Suprapubic skin (tissue), 4 donors: ENCODE measurements around the gene OR2A5. TPM values are rescaled to one million over a fixed set of nuclear protein-coding genes. Genes with fewer than 3 reads are reported as not detected.

ENCODE experiments used
- DNase-seq, 2 donors: peaks; one replicate each; pipeline ENCODE4 v3.0.0-alpha.2; 2019; ENCODE audit warnings: low spot score in 2 of 2
- H3K27ac ChIP-seq: fragments of 200-600 bp; sonication (generic); one replicate; pipeline ENCODE4 v1.5.1; 2019
- H3K27me3 ChIP-seq: fragments of 200-600 bp; sonication (generic); one replicate; pipeline ENCODE4 v1.5.1; 2019
- H3K36me3 ChIP-seq: fragments of 200-600 bp; sonication (generic); one replicate; pipeline ENCODE4 v1.5.1; 2019
- H3K4me1 ChIP-seq: fragments of 200-600 bp; sonication (generic); one replicate; pipeline ENCODE4 v1.5.1; 2019
- H3K4me3 ChIP-seq: fragments of 200-600 bp; sonication (generic); one replicate; pipeline ENCODE4 v1.5.1; 2019; ENCODE audit warnings: mild to moderate bottlenecking
- H3K9me3 ChIP-seq: fragments of 200-600 bp; sonication (generic); one replicate; pipeline ENCODE4 v1.5.1; 2019
- EP300 ChIP-seq: sonication (generic); formaldehyde crosslinking; IDR thresholded peaks from one replicate; pipeline ENCODE4 v1.6.1; 2017; ENCODE audit warnings: antibody characterized with exemption
- POLR2A ChIP-seq, 2 donors: fragments of 450-650 bp; IDR thresholded peaks; one replicate each; pipeline ENCODE4 v1.6.1; 2017; ENCODE audit warnings: antibody characterized with exemption in 2 of 2, mild to moderate bottlenecking in 2 of 2, moderate library complexity in 2 of 2
- POLR2AphosphoS5 ChIP-seq, 3 donors: sonication (generic); formaldehyde crosslinking; IDR thresholded peaks; one replicate each; pipeline ENCODE4 v1.6.1; 2017; ENCODE audit warnings: antibody characterized with exemption in 3 of 3
- WGBS: methylation state at CpG from one replicate; pipeline ENCODE4 v1.1.5; 2018; 5-methylcytosine and 5-hydroxymethylcytosine counted together
- total RNA-seq, 4 donors: library from RNA; depleted of rRNA; stranded (reverse); fragments of >200 nt; gene quantifications; one replicate each; pipeline ENCODE4 v1.1.0, GENCODE V29; 2016
- TF ChIP-seq, protein P1 (sequence below), 2 donors: fragments of 200-600 bp in 1 of 2; fragments of 450-650 bp in 1 of 2; sonication (generic) in 1 of 2; IDR thresholded peaks; one replicate each; pipeline ENCODE4 v1.5.1; 2016 to 2019; ENCODE audit warnings: antibody characterized with exemption in 2 of 2, mild to moderate bottlenecking in 1 of 2, moderate library complexity in 1 of 2

OR2A5 gene
- total RNA-seq, 4 donors from 2014 or later, result not detected

DNA sequence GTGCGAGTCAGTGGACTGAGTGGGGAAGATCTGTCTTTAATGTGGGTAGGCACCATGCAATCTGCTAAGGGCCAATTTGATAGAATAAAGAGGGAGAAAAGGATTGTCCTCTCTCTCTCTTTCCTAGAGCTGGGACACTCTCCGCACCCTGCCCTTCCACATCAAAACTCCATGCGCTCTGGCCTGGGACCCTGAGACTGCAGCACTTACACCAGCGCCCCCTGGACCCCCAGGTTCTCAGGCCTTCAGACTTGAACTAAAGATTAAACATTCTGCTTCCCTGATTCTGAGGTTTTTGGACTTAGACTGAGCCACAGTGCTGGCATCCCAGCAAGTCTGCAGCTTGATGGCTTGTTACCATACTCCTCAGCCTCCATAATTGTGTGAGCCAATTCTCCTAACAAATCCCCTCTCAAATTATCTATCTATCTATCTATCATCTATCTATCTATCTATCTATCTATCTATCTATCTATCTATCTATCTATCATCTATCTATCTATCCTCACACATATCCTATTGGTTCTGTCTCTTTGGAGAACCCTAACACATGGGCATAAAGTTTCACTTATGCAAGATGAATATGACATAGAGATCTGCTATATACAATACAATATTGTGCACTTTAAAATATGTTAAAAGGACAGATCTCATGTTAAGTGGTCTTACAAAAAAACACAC, 22.4 kb upstream of the OR2A5 start:
- Histone ChIP-seq H3K36me3 (no peaks in the 10 kb centered on the region), H3K27me3 (no peaks in the 10 kb centered on the region), H3K27ac (no peak overlapping the region), H3K9me3 (no peaks in the 10 kb centered on the region), H3K4me3 (no peak overlapping the region), H3K4me1 (no peaks in the 10 kb centered on the region)
- TF ChIP-seq, protein P1, sequence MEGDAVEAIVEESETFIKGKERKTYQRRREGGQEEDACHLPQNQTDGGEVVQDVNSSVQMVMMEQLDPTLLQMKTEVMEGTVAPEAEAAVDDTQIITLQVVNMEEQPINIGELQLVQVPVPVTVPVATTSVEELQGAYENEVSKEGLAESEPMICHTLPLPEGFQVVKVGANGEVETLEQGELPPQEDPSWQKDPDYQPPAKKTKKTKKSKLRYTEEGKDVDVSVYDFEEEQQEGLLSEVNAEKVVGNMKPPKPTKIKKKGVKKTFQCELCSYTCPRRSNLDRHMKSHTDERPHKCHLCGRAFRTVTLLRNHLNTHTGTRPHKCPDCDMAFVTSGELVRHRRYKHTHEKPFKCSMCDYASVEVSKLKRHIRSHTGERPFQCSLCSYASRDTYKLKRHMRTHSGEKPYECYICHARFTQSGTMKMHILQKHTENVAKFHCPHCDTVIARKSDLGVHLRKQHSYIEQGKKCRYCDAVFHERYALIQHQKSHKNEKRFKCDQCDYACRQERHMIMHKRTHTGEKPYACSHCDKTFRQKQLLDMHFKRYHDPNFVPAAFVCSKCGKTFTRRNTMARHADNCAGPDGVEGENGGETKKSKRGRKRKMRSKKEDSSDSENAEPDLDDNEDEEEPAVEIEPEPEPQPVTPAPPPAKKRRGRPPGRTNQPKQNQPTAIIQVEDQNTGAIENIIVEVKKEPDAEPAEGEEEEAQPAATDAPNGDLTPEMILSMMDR (IDR thresholded peaks at IDR 0.05), result no peak
- TF ChIP-seq EP300 (no peak), POLR2A (IDR thresholded peaks at IDR 0.05) (no peak), POLR2AphosphoS5 (IDR thresholded peaks at IDR 0.05) (no peak)
- no peak for DNase-seq
- 50% methylated on average over 4 of the region's 4 CpGs for WGBS

DNA sequence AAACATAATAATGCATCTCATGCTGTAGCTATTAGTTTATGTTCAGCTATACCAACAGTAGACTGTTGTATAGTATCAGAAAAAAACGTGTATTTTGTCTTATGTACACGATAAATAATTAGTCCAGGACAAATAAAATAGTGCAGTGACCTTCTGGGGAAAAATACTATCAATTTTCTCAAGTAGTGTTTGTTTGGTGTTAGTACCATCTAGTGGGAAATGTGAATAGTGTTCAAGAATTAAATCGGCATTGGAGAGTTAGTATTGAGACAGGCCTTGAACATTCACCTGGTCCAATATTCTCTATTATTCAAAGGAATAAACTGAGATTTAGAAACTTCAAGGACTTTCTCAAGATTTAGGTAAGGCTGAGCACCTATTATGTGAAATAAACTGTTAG, 21.7 kb upstream of the OR2A5 start:
- no peak for DNase-seq
- H3K9me3 ChIP-seq, result no peaks in the 10 kb centered on the region
- TF ChIP-seq, protein P1 (IDR thresholded peaks at IDR 0.05), result peak in 1 of 2 donors; percentile 18
- no peak for TF ChIP-seq EP300
- H3K4me3 ChIP-seq, result no peak overlapping the region
- no peaks in the 10 kb centered on the region for H3K4me1 ChIP-seq
- no peaks in the 10 kb centered on the region for H3K36me3 ChIP-seq
- no peaks in the 10 kb centered on the region for H3K27me3 ChIP-seq
- 13% methylated on average over 3 of the region's 3 CpGs for WGBS
- no peak overlapping the region for H3K27ac ChIP-seq

DNA sequence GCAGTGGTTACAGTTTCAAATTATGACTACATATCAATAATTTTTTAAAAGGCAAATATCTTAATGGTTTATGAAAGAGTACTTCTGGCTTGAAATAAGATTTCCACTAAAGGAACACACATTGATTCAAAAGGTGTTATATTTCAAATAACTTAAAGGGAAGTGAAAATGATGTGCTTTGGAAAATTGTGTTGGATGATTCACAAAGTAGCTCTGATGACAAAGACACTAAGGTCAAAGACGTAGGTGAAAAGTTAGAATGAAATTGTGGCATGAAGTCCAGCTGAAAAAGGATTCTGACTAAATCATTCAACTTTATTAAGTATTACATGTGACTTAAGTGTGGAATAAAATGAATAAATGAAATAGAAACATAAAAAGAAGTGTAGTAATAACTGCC, 20.8 kb upstream of the OR2A5 start:
- H3K9me3 ChIP-seq, result no peaks in the 10 kb centered on the region
- no peaks in the 10 kb centered on the region for H3K4me1 ChIP-seq
- no peak for DNase-seq
- 39% methylated on average over 1 of the region's 1 CpG for WGBS
- no peak overlapping the region for H3K4me3 ChIP-seq
- TF ChIP-seq, protein P1 (IDR thresholded peaks at IDR 0.05), result no peak
- TF ChIP-seq POLR2A (IDR thresholded peaks at IDR 0.05), result no peak
- no peak for TF ChIP-seq POLR2AphosphoS5 (IDR thresholded peaks at IDR 0.05)
- TF ChIP-seq EP300, result no peak
- H3K27me3 ChIP-seq, result no peaks in the 10 kb centered on the region
- H3K27ac ChIP-seq, result no peak overlapping the region
- H3K36me3 ChIP-seq, result no peaks in the 10 kb centered on the region

DNA sequence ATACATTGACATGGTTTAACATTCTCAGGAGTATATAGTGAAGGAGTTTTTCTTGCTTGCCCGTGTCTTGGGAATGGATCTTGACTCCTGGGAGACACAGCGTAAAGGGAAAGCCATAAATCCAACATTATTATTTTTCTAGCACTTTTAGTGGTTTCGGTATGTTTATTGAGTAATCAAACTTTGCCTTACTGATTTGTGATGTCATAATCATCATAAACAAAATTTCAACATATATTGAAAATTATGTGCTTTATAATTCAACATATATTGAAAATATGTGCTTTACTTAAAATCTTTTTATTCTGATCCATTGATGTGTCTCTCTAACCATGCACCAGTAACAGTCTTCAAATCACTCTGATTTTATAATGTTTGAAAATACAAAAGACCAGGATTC, 20.2 kb upstream of the OR2A5 start:
- no peak for DNase-seq
- H3K9me3 ChIP-seq, result no peaks in the 10 kb centered on the region
- H3K27me3 ChIP-seq, result no peaks in the 10 kb centered on the region
- H3K36me3 ChIP-seq, result no peaks in the 10 kb centered on the region
- 87% methylated on average over 3 of the region's 3 CpGs for WGBS
- no peak for TF ChIP-seq EP300
- no peak for TF ChIP-seq POLR2AphosphoS5 (IDR thresholded peaks at IDR 0.05)
- TF ChIP-seq, protein P1 (IDR thresholded peaks at IDR 0.05), result no peak
- no peak for TF ChIP-seq POLR2A (IDR thresholded peaks at IDR 0.05)
- H3K27ac ChIP-seq, result no peak overlapping the region
- H3K4me1 ChIP-seq, result no peaks in the 10 kb centered on the region
- H3K4me3 ChIP-seq, result no peak overlapping the region

DNA sequence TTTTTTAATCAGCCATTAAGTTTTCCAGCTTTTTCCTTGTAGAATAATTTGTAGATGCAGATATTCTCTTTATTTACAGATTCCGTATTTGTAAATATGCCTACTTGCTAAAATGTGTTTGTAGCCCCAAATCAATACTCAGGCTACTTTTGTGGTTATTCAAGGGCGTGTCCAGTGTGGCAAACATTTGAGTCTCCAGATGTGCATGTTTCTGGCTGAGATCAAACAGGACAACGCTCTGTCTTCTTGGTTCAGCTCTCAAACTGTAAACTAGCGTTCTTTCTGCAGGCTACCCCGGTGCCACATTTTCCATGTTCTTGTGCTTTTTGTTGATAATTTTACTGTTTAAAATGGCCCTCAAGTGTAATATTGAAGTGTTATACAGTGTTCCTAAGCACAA, 16.2 kb upstream of the OR2A5 start:
- H3K27me3 ChIP-seq, result no peaks in the 10 kb centered on the region
- no peak overlapping the region for H3K4me3 ChIP-seq
- no peaks in the 10 kb centered on the region for H3K4me1 ChIP-seq
- H3K36me3 ChIP-seq, result no peaks in the 10 kb centered on the region
- DNase-seq, result no peak
- no peak for TF ChIP-seq POLR2AphosphoS5 (IDR thresholded peaks at IDR 0.05)
- no peak for TF ChIP-seq EP300
- TF ChIP-seq POLR2A (IDR thresholded peaks at IDR 0.05), result no peak
- TF ChIP-seq, protein P1 (IDR thresholded peaks at IDR 0.05), result no peak
- no peak overlapping the region for H3K27ac ChIP-seq
- whole genome bisulfite sequencing, result 69% methylated on average over 5 of the region's 5 CpGs
- H3K9me3 ChIP-seq, result no peaks in the 10 kb centered on the region
